Vagina (tissue), 2 donors: ENCODE measurements around the gene ANKS1B. TPM values are rescaled to one million over a fixed set of nuclear protein-coding genes. Genes with fewer than 3 reads are reported as not detected.

Experiments used
- DNase-seq, 2 donors: peaks; one replicate each; pipeline ENCODE4 v3.0.0-alpha.2; 2017; ENCODE audit errors: extremely low spot score in 2 of 2
- H3K27ac ChIP-seq: fragments of 200-600 bp; sonication (generic); one replicate; pipeline ENCODE4 v1.5.1; 2019
- H3K27me3 ChIP-seq: fragments of 200-600 bp; sonication (generic); one replicate; pipeline ENCODE4 v1.5.1; 2019
- H3K36me3 ChIP-seq, 2 donors: fragments of 200-600 bp; sonication (generic); one replicate each; pipeline ENCODE4 v1.5.1; 2017 to 2019
- H3K4me1 ChIP-seq: fragments of 200-600 bp; sonication (generic); one replicate; pipeline ENCODE4 v1.5.1; 2019
- H3K4me3 ChIP-seq, 2 donors: fragments of 200-600 bp; sonication (generic); 1 replicate in 1 of 2; 2 replicates in 1 of 2; pipeline ENCODE4 v1.5.1; 2016 to 2019
- H3K9me3 ChIP-seq: fragments of 200-600 bp; sonication (generic); one replicate; pipeline ENCODE4 v1.5.1; 2019
- POLR2A ChIP-seq, 2 donors: fragments of 450-650 bp; IDR thresholded peaks; one replicate each; pipeline ENCODE4 v1.6.1; 2017; ENCODE audit warnings: antibody characterized with exemption in 2 of 2, mild to moderate bottlenecking in 2 of 2, moderate library complexity in 2 of 2
- POLR2AphosphoS5 ChIP-seq, 2 donors: sonication (generic); formaldehyde crosslinking; IDR thresholded peaks; one replicate each; pipeline ENCODE4 v1.9.0; 2017; ENCODE audit warnings: antibody characterized with exemption in 2 of 2, mild to moderate bottlenecking in 2 of 2, low read depth in 1 of 2; ENCODE audit not compliant: insufficient read depth in 1 of 2
- intact Hi-C: fragments of 100-400 bp; cut with DNase I; formaldehyde crosslinking; loops from one replicate; pipeline ENCODE4 v1.15.1; 2023
- total RNA-seq: library from RNA; depleted of rRNA; stranded (reverse); fragments of >200 nt; gene quantifications from one replicate; pipeline ENCODE4 v1.2.3, GENCODE V29; 2016
- TF ChIP-seq, protein P1 (sequence below), 3 experiments: fragments of 450-650 bp in 2 of 3; fragments of 200-600 bp in 1 of 3; sonication (generic) in 1 of 3; IDR thresholded peaks; one replicate each; pipeline ENCODE4 v1.5.1; 2017 to 2019; ENCODE audit warnings: antibody characterized with exemption in 3 of 3, mild to moderate bottlenecking in 2 of 3, moderate library complexity in 2 of 3

The ANKS1B gene
- total RNA-seq, 1 donor from 2014 or later: 11.5 TPM

DNA sequence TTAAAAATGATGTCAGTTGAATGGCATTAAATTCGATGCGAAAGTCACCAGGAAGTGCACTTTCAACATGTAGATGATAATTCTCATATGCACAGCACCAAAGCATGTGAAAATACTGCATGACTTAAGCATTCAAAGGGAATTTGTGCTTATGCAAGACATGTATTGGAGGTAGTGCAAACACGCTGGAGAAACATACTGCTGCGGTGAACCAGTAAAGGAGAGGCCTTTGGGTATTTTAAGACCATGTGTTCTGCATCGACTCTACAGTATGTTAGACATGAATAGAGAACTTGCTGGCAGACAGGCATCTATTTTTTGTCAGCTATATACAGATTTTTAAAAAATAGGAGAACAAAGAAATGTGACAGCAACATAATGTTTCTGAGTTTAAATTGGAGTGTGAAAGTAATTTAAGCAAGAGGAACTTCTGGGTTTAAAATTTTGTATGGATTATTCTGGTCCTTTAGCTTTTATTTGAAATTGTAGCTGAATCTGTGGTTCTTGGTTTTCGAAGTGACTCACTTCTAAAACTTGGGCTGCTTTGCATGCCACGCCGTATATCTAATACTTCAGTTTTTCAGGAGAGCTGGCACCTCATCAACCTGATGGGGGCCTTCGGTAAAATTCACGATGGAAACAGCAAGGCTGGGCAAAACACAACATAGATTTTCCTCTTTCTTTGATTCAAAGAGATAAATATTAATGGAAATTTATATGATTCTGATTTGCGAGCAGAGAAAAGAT is 930.9 kb downstream of the ANKS1B start:
- intact Hi-C loops: no loop called here
- no peaks in the 10 kb centered on the region for H3K4me1 ChIP-seq

DNA sequence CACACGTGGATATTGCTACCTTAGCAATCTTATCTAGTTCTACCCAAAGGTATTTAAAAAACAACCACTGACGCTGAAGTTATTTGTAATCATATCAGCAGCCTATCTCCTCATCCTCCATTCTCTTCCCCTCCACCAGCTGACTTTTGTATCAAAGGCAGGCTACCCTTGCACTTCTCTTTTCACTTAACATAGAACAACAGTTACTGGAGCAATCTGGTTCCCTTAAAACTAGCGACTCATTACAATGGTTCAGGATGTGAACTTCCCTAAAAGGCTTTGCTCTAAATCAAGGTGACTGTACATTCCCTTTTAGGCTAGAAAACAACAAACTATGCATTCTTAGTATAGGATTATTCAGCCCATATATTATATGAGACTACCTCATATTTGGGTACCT is 935.0 kb downstream of the ANKS1B start:
- Histone ChIP-seq H3K27ac (no peak overlapping the region), H3K9me3 (peaks cover 3% of the 10 kb centered on the region), H3K4me3 (no peak overlapping the region), H3K36me3 (no peaks in the 10 kb centered on the region), H3K27me3 (no peaks in the 10 kb centered on the region), H3K4me1 (no peaks in the 10 kb centered on the region)
- intact Hi-C loops: loop anchor here (10.0 kb wide), 1 partner anchor 705 kb away; no protein-coding TSS in a partner anchor
- no peak for DNase-seq
- TF ChIP-seq POLR2AphosphoS5 (IDR thresholded peaks at IDR 0.05; ENCODE audit: insufficient read depth in 1 of 2, low read depth in 1 of 2): no peak
- TF ChIP-seq, protein P1, sequence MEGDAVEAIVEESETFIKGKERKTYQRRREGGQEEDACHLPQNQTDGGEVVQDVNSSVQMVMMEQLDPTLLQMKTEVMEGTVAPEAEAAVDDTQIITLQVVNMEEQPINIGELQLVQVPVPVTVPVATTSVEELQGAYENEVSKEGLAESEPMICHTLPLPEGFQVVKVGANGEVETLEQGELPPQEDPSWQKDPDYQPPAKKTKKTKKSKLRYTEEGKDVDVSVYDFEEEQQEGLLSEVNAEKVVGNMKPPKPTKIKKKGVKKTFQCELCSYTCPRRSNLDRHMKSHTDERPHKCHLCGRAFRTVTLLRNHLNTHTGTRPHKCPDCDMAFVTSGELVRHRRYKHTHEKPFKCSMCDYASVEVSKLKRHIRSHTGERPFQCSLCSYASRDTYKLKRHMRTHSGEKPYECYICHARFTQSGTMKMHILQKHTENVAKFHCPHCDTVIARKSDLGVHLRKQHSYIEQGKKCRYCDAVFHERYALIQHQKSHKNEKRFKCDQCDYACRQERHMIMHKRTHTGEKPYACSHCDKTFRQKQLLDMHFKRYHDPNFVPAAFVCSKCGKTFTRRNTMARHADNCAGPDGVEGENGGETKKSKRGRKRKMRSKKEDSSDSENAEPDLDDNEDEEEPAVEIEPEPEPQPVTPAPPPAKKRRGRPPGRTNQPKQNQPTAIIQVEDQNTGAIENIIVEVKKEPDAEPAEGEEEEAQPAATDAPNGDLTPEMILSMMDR (IDR thresholded peaks at IDR 0.05): no peak
- no peak for TF ChIP-seq POLR2A (IDR thresholded peaks at IDR 0.05)

More for the DNA sequence above, 930.9 kb downstream of the ANKS1B start:
- Histone ChIP-seq H3K4me3 (no peak overlapping the region), H3K27ac (no peak overlapping the region), H3K9me3 (no peaks in the 10 kb centered on the region), H3K27me3 (no peaks in the 10 kb centered on the region), H3K36me3 (no peaks in the 10 kb centered on the region)
- TF ChIP-seq, protein P1 (IDR thresholded peaks at IDR 0.05): no peak
- TF ChIP-seq POLR2A (IDR thresholded peaks at IDR 0.05) (no peak), POLR2AphosphoS5 (IDR thresholded peaks at IDR 0.05; ENCODE audit: insufficient read depth in 1 of 2, low read depth in 1 of 2) (no peak)
- no peak for DNase-seq

GRCh38 chr12:99045158-99045557 is 939.6 kb downstream of the ANKS1B start:
- no peaks in the 10 kb centered on the region for H3K4me1 ChIP-seq
- H3K27ac ChIP-seq: no peak overlapping the region
- DNase-seq: no peak
- H3K9me3 ChIP-seq: peaks cover 3% of the 10 kb centered on the region
- H3K27me3 ChIP-seq: no peaks in the 10 kb centered on the region
- intact Hi-C loops: loop anchor here (10.0 kb wide), 1 partner anchor 710 kb away; no protein-coding TSS in a partner anchor
- TF ChIP-seq, protein P1 (IDR thresholded peaks at IDR 0.05): no peak
- TF ChIP-seq POLR2AphosphoS5 (IDR thresholded peaks at IDR 0.05; ENCODE audit: insufficient read depth in 1 of 2, low read depth in 1 of 2): no peak
- TF ChIP-seq POLR2A (IDR thresholded peaks at IDR 0.05): no peak
- H3K4me3 ChIP-seq: no peak overlapping the region
- no peaks in the 10 kb centered on the region for H3K36me3 ChIP-seq

GRCh38 chr12:99043319-99043914 is 941.3 kb downstream of the ANKS1B start:
- TF ChIP-seq, protein P1 (IDR thresholded peaks at IDR 0.05): peak; percentile 44 to 77 (median 56)
- no peak for TF ChIP-seq POLR2AphosphoS5 (IDR thresholded peaks at IDR 0.05; ENCODE audit: insufficient read depth in 1 of 2, low read depth in 1 of 2)
- no peak for TF ChIP-seq POLR2A (IDR thresholded peaks at IDR 0.05)
- H3K27ac ChIP-seq: no peak overlapping the region
- no peaks in the 10 kb centered on the region for H3K36me3 ChIP-seq
- no peak for DNase-seq
- H3K4me1 ChIP-seq: no peaks in the 10 kb centered on the region
- peaks cover 3% of the 10 kb centered on the region for H3K9me3 ChIP-seq
- no peak overlapping the region for H3K4me3 ChIP-seq
- intact Hi-C loops: loop anchor here (10.0 kb wide), 1 partner anchor 711 kb away; no protein-coding TSS in a partner anchor
- H3K27me3 ChIP-seq: no peaks in the 10 kb centered on the region

DNA sequence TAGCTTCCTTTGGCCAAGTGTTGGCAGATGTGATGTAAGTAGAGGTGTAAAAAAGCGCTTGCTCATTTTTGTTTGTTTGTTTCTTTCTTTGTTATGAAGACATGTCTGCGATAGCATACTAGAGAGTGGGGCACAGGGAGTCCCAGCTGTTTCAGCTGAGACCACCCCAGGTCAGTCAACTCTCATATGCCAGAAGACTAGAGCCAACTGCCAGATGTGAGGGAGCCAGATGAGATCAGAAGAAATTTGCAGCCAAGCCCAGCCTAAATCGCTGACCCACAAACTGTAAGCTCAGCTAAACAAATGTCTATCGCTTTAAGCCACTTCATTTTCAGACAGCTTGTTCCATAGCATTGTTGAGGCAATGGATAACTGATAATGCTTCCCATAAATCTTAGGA is 942.5 kb downstream of the ANKS1B start:
- Histone ChIP-seq H3K4me3 (no peak overlapping the region), H3K27me3 (no peaks in the 10 kb centered on the region), H3K9me3 (no peaks in the 10 kb centered on the region), H3K4me1 (no peaks in the 10 kb centered on the region), H3K36me3 (no peaks in the 10 kb centered on the region), H3K27ac (no peak overlapping the region)
- TF ChIP-seq POLR2A (IDR thresholded peaks at IDR 0.05): no peak
- TF ChIP-seq, protein P1 (IDR thresholded peaks at IDR 0.05): no peak
- no peak for TF ChIP-seq POLR2AphosphoS5 (IDR thresholded peaks at IDR 0.05; ENCODE audit: insufficient read depth in 1 of 2, low read depth in 1 of 2)
- DNase-seq: no peak
- intact Hi-C loops: loop anchor here (10.0 kb wide), 1 partner anchor 713 kb away; no protein-coding TSS in a partner anchor
